GM19468 (cell line): Measurements from ENCODE around the gene BEX1.

Source experiments
- ATAC-seq: cut with Tn5 transposase; IDR thresholded peaks from one replicate; pipeline ENCODE4 v1.9.1; 2021; ENCODE audit warnings: mild to moderate bottlenecking, moderate library complexity, moderate number of reproducible peaks; ENCODE audit not compliant: unreplicated experiment; ENCODE audit errors: extremely low read depth

Gene BEX1

DNA sequence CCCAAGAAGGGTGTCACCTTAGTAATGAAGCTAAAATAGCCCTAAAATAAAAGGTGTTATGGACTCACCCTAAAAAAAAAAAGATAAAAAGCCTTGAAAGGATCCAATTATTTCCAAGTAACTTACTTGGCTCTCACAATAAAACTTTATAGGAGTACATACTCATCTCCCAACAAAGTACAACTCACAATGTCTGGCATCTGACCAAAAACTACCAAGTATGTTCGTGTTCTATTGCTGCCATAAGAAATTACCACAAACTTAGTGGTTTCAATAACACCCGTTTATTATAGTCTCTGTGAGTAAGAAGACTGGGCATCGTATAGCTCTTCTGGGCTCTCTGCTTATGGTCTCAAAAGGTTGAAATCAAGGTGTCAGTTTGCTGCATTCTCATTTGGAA lies 51.0 kb downstream of the BEX1 start:
- ATAC-seq = no peak
